ENCODE data around the gene DLG2. TPM values are rescaled to one million over a fixed set of nuclear protein-coding genes. Genes with fewer than 3 reads are reported as not detected.

Gene DLG2
- total RNA-seq, 1 donor from 2014 or later, result 0.43 TPM

DNA sequence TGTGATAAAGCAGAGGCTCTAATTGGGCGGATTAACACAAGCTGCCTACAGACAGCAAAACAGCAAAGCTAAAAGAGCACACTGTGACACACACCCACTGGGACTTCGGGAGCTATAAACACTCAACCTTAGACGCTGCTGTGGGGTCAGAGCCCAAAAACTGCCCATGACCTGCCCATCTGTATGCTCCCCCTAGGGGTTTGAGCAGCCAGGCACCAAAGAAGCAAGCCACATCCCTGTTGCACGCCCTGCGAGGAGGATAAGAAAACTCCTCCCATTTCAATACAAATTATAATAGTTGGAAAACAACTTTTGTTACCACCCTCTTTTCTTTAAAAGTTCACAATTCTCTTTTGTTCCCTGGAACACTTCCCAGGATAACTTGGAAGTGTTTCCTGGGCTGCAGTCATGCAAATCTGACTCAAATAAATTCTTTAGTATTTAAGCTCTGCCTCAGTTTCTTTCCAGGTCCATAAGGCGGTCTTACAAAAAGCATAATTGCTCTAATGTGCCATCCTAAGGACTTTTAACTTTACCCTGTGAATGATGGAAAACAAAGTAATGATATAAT lies 86.4 kb downstream of the DLG2 start:
- no peak overlapping the region for H3K4me3 ChIP-seq
- peaks cover 4 to 11% of the 10 kb centered on the region in 2 donors for H3K36me3 ChIP-seq
- TF ChIP-seq, protein P1, sequence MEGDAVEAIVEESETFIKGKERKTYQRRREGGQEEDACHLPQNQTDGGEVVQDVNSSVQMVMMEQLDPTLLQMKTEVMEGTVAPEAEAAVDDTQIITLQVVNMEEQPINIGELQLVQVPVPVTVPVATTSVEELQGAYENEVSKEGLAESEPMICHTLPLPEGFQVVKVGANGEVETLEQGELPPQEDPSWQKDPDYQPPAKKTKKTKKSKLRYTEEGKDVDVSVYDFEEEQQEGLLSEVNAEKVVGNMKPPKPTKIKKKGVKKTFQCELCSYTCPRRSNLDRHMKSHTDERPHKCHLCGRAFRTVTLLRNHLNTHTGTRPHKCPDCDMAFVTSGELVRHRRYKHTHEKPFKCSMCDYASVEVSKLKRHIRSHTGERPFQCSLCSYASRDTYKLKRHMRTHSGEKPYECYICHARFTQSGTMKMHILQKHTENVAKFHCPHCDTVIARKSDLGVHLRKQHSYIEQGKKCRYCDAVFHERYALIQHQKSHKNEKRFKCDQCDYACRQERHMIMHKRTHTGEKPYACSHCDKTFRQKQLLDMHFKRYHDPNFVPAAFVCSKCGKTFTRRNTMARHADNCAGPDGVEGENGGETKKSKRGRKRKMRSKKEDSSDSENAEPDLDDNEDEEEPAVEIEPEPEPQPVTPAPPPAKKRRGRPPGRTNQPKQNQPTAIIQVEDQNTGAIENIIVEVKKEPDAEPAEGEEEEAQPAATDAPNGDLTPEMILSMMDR (IDR thresholded peaks at IDR 0.05), result no peak
- H3K27me3 ChIP-seq, result no peaks in the 10 kb centered on the region
- no peak for DNase-seq (ENCODE audit: low spot score in 2 of 2)
- H3K4me1 ChIP-seq, result no peaks in the 10 kb centered on the region
- intact Hi-C loops (cut with DNase I), result no loop called here
- H3K9me3 ChIP-seq, result peaks cover 0 to 6% of the 10 kb centered on the region in 2 donors
- no peak overlapping the region for H3K27ac ChIP-seq

- DNase-seq (ENCODE audit: low spot score in 2 of 2), result no peak
- intact Hi-C loops (cut with DNase I), result no loop called here
- Histone ChIP-seq H3K4me1 (no peaks in the 10 kb centered on the region), H3K9me3 (peaks cover 0 to 5% of the 10 kb centered on the region in 2 donors), H3K27ac (no peak overlapping the region), H3K4me3 (no peak overlapping the region), H3K27me3 (no peaks in the 10 kb centered on the region), H3K36me3 (peaks cover 4 to 11% of the 10 kb centered on the region in 2 donors)
- TF ChIP-seq, protein P1 (IDR thresholded peaks at IDR 0.05), result no peak
Observed at GRCh38 chr11:85540181-85540580, 87.0 kb downstream of the DLG2 start.

DNA sequence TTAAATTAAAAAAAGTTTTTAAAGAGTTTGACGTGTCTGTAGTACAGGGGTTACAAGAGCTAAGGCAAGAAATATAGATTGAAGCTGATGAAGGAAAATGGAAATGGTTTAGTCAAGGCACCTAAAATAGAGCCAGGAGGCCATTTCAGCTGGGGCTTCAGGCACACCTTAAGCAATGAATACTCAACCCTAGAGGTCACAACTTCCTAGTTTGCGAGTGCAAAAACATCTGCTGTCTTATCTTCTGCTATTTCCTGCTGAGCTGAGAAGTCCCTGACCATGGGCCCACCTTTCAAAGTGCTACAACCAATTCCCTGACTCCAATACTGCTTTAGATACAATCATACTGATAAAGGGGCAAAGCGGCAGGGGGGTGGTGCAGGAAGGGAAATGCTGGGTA lies 87.4 kb downstream of the DLG2 start:
- intact Hi-C loops (cut with DNase I), result no loop called here
- TF ChIP-seq, protein P1 (IDR thresholded peaks at IDR 0.05), result no peak
- Histone ChIP-seq H3K36me3 (peaks cover 4 to 12% of the 10 kb centered on the region in 2 donors), H3K9me3 (peaks cover 2 to 3% of the 10 kb centered on the region in 2 donors), H3K4me3 (no peak overlapping the region), H3K27ac (no peak overlapping the region), H3K27me3 (no peaks in the 10 kb centered on the region), H3K4me1 (no peaks in the 10 kb centered on the region)
- DNase-seq (ENCODE audit: low spot score in 2 of 2), result no peak

GRCh38 chr11:85539029-85539689 lies 88.0 kb downstream of the DLG2 start:
- intact Hi-C loops (cut with DNase I), result no loop called here
- H3K4me1 ChIP-seq, result no peaks in the 10 kb centered on the region
- H3K9me3 ChIP-seq, result peaks cover 4 to 9% of the 10 kb centered on the region in 2 donors
- TF ChIP-seq, protein P1 (IDR thresholded peaks at IDR 0.05), result no peak
- H3K36me3 ChIP-seq, result peaks cover 4 to 18% of the 10 kb centered on the region in 2 donors
- no peak overlapping the region for H3K4me3 ChIP-seq
- no peak overlapping the region for H3K27ac ChIP-seq
- no peaks in the 10 kb centered on the region for H3K27me3 ChIP-seq
- DNase-seq (ENCODE audit: low spot score in 2 of 2), result no peak

- Histone ChIP-seq H3K36me3 (peaks cover 4 to 18% of the 10 kb centered on the region in 2 donors), H3K27ac (no peak overlapping the region), H3K27me3 (no peaks in the 10 kb centered on the region), H3K4me3 (no peak overlapping the region), H3K4me1 (no peaks in the 10 kb centered on the region), H3K9me3 (peaks cover 4 to 9% of the 10 kb centered on the region in 2 donors)
- TF ChIP-seq, protein P1 (IDR thresholded peaks at IDR 0.05), result no peak
- no peak for DNase-seq (ENCODE audit: low spot score in 2 of 2)
- intact Hi-C loops (cut with DNase I), result no loop called here
Observed at GRCh38 chr11:85536438-85536837, 90.7 kb downstream of the DLG2 start.
